Measurements from ENCODE around the gene TMEM164.

DNA sequence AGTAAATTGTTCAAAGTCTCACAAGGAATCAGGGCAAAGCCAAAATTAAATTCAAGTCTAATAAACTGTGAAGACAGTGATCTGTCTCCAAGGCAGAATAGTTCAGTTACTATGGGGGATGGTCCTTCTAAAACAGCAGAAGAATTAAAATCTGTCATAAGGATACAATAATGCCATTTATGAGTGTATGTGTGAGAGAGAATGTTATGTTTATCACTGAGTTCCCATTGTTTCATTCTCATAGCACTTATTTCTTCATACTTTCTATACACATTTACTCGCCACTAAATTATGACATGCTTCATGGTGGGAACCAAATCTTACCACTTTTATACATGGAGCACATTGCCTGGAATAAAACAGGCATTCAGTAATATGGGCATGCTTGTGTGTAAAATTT lies 212.5 kb downstream of the TMEM164 start:
- TF ChIP-seq, protein P1, sequence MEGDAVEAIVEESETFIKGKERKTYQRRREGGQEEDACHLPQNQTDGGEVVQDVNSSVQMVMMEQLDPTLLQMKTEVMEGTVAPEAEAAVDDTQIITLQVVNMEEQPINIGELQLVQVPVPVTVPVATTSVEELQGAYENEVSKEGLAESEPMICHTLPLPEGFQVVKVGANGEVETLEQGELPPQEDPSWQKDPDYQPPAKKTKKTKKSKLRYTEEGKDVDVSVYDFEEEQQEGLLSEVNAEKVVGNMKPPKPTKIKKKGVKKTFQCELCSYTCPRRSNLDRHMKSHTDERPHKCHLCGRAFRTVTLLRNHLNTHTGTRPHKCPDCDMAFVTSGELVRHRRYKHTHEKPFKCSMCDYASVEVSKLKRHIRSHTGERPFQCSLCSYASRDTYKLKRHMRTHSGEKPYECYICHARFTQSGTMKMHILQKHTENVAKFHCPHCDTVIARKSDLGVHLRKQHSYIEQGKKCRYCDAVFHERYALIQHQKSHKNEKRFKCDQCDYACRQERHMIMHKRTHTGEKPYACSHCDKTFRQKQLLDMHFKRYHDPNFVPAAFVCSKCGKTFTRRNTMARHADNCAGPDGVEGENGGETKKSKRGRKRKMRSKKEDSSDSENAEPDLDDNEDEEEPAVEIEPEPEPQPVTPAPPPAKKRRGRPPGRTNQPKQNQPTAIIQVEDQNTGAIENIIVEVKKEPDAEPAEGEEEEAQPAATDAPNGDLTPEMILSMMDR (IDR thresholded peaks at IDR 0.05) = no peak
- no peak for TF ChIP-seq POLR2A (IDR thresholded peaks at IDR 0.05; ENCODE audit: low read depth)
